ENCODE results near the gene LIME1. TPM values are rescaled to one million over a fixed set of nuclear protein-coding genes. Genes with fewer than 3 reads are reported as not detected.

The LIME1 gene
- total RNA-seq, 4 donors from 2014 or later, result 4.7 to 17.0 (median 7.2) TPM

- WGBS, 2 donors (ENCODE audit: low coverage in 1 of 2), result 89 to 93% methylated on average over 8 to 14 of the region's 40 CpGs
- Histone ChIP-seq H3K36me3 (peaks cover 0 to 53% of the 10 kb centered on the region in 2 donors), H3K9me3 (no peaks in the 10 kb centered on the region), H3K27ac (peak overlapping the region in 2 of 4 donors; percentile 67), H3K4me3 (peak overlapping the region in 1 of 2 donors; percentile 39), H3K27me3 (no peaks in the 10 kb centered on the region), H3K4me1 (peaks cover 0 to 55% (median 28%) of the 10 kb centered on the region in 3 donors)
- ATAC-seq, result no peak
- TF ChIP-seq, protein P1, sequence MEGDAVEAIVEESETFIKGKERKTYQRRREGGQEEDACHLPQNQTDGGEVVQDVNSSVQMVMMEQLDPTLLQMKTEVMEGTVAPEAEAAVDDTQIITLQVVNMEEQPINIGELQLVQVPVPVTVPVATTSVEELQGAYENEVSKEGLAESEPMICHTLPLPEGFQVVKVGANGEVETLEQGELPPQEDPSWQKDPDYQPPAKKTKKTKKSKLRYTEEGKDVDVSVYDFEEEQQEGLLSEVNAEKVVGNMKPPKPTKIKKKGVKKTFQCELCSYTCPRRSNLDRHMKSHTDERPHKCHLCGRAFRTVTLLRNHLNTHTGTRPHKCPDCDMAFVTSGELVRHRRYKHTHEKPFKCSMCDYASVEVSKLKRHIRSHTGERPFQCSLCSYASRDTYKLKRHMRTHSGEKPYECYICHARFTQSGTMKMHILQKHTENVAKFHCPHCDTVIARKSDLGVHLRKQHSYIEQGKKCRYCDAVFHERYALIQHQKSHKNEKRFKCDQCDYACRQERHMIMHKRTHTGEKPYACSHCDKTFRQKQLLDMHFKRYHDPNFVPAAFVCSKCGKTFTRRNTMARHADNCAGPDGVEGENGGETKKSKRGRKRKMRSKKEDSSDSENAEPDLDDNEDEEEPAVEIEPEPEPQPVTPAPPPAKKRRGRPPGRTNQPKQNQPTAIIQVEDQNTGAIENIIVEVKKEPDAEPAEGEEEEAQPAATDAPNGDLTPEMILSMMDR (IDR thresholded peaks at IDR 0.05), result no peak
- TF ChIP-seq EP300 (IDR thresholded peaks at IDR 0.05), result no peak
- no peak for TF ChIP-seq POLR2AphosphoS5 (IDR thresholded peaks at IDR 0.05)
Measured at GRCh38 chr20:63697868-63698545, 38.5 kb upstream of the LIME1 start.

GRCh38 chr20:63698739-63699465 is 37.6 kb upstream of the LIME1 start:
- H3K4me1 ChIP-seq, result peaks cover 0 to 55% (median 28%) of the 10 kb centered on the region in 3 donors
- WGBS, 2 donors (ENCODE audit: low coverage in 1 of 2), result 18% methylated on average over 3 of the region's 19 CpGs; no CpG with 5 or more reads in 1 of the 2 donors
- TF ChIP-seq EP300 (IDR thresholded peaks at IDR 0.05) (no peak), POLR2AphosphoS5 (IDR thresholded peaks at IDR 0.05) (peak; percentile 65)
- TF ChIP-seq, protein P1 (IDR thresholded peaks at IDR 0.05), result no peak
- peak overlapping the region in 3 of 4 donors; percentile 67 to 68 (median 67) for H3K27ac ChIP-seq
- no peak overlapping the region for H3K4me3 ChIP-seq
- H3K9me3 ChIP-seq, result no peaks in the 10 kb centered on the region
- H3K36me3 ChIP-seq, result peaks cover 0 to 62% of the 10 kb centered on the region in 2 donors
- ATAC-seq, result peak; percentile 76
- no peaks in the 10 kb centered on the region for H3K27me3 ChIP-seq

- H3K27ac ChIP-seq, result peak overlapping the region in 3 of 4 donors; percentile 67 to 68 (median 67)
- WGBS, 2 donors (ENCODE audit: low coverage in 1 of 2), result no CpG with 5 or more reads among the region's 24 CpGs
- H3K4me3 ChIP-seq, result no peak overlapping the region
Measured at GRCh38 chr20:63699466-63700198, 36.8 kb upstream of the LIME1 start.

GRCh38 chr20:63700199-63701050 is 36.0 kb upstream of the LIME1 start:
- Histone ChIP-seq H3K27me3 (no peaks in the 10 kb centered on the region), H3K27ac (peak overlapping the region in 3 of 4 donors; percentile 67 to 68 (median 67)), H3K4me3 (no peak overlapping the region), H3K4me1 (peaks cover 0 to 55% (median 28%) of the 10 kb centered on the region in 3 donors), H3K36me3 (peaks cover 0 to 62% of the 10 kb centered on the region in 2 donors), H3K9me3 (no peaks in the 10 kb centered on the region)
- no peak for ATAC-seq
- TF ChIP-seq, protein P1 (IDR thresholded peaks at IDR 0.05), result no peak
- 93% methylated on average over 15 of the region's 43 CpGs; no CpG with 5 or more reads in 1 of the 2 donors for WGBS, 2 donors (ENCODE audit: low coverage in 1 of 2)

More at GRCh38 chr20:63699466-63700198, 36.8 kb upstream of the LIME1 start:
- ATAC-seq, result no peak
- TF ChIP-seq, protein P1 (IDR thresholded peaks at IDR 0.05), result no peak
- no peak for TF ChIP-seq POLR2AphosphoS5 (IDR thresholded peaks at IDR 0.05)
- no peak for TF ChIP-seq POLR2A (IDR thresholded peaks at IDR 0.05)
- no peak for TF ChIP-seq EP300 (IDR thresholded peaks at IDR 0.05)
- Histone ChIP-seq H3K9me3 (no peaks in the 10 kb centered on the region), H3K27me3 (no peaks in the 10 kb centered on the region), H3K36me3 (peaks cover 0 to 62% of the 10 kb centered on the region in 2 donors), H3K4me1 (peaks cover 0 to 55% (median 28%) of the 10 kb centered on the region in 3 donors)

Data from gastroesophageal sphincter (tissue), 4 donors.